Fibroblast of upper back skin (primary cell): ENCODE data around the gene PMAIP1.

ENCODE experiments used
- DNase-seq: peaks from one replicate; pipeline ENCODE4 v3.0.0-alpha.2; 2013

The PMAIP1 gene

GRCh38 chr18:59915606-59916005, 15.8 kb downstream of the PMAIP1 start:
- no peak for DNase-seq

- no peak for DNase-seq
These were observed 16.9 kb downstream of the PMAIP1 start for GRCh38 chr18:59916746-59917145.

- no peak for DNase-seq
These were observed 17.6 kb downstream of the PMAIP1 start for GRCh38 chr18:59917422-59917821.

GRCh38 chr18:59918320-59918755, 18.5 kb downstream of the PMAIP1 start:
- no peak for DNase-seq

GRCh38 chr18:59918997-59919396, 19.2 kb downstream of the PMAIP1 start:
- no peak for DNase-seq

- DNase-seq, result peak; percentile 55
These were observed 21.6 kb downstream of the PMAIP1 start for GRCh38 chr18:59921384-59921891.

GRCh38 chr18:59923539-59924196, 23.9 kb downstream of the PMAIP1 start:
- no peak for DNase-seq

GRCh38 chr18:59926131-59926530, 26.3 kb downstream of the PMAIP1 start:
- no peak for DNase-seq

- peak; percentile 35 for DNase-seq
These were observed 27.5 kb downstream of the PMAIP1 start for GRCh38 chr18:59927246-59927825.

GRCh38 chr18:59928201-59928600, 28.4 kb downstream of the PMAIP1 start:
- no peak for DNase-seq

GRCh38 chr18:59929621-59930295, 30.0 kb downstream of the PMAIP1 start:
- DNase-seq, result peak; percentile 66

GRCh38 chr18:59932401-59932800, 32.6 kb downstream of the PMAIP1 start:
- no peak for DNase-seq

GRCh38 chr18:59938676-59939075, 38.9 kb downstream of the PMAIP1 start:
- DNase-seq, result no peak

- DNase-seq, result no peak
These were observed 39.3 kb downstream of the PMAIP1 start for GRCh38 chr18:59939127-59939526.

- no peak for DNase-seq
These were observed 40.3 kb downstream of the PMAIP1 start for GRCh38 chr18:59940068-59940467.

GRCh38 chr18:59941331-59941730, 41.5 kb downstream of the PMAIP1 start:
- DNase-seq, result no peak

- DNase-seq, result no peak
These were observed 42.8 kb downstream of the PMAIP1 start for GRCh38 chr18:59942601-59943000.

- no peak for DNase-seq
These were observed 45.7 kb downstream of the PMAIP1 start for GRCh38 chr18:59945544-59945943.

- peak; percentile 65 for DNase-seq
These were observed 50.6 kb downstream of the PMAIP1 start for GRCh38 chr18:59950215-59950944.

- DNase-seq, result no peak
These were observed 51.8 kb downstream of the PMAIP1 start for GRCh38 chr18:59951591-59951990.

GRCh38 chr18:59952283-59953007, 52.6 kb downstream of the PMAIP1 start:
- no peak for DNase-seq
